ENCODE data around the gene NELL2.

DNA sequence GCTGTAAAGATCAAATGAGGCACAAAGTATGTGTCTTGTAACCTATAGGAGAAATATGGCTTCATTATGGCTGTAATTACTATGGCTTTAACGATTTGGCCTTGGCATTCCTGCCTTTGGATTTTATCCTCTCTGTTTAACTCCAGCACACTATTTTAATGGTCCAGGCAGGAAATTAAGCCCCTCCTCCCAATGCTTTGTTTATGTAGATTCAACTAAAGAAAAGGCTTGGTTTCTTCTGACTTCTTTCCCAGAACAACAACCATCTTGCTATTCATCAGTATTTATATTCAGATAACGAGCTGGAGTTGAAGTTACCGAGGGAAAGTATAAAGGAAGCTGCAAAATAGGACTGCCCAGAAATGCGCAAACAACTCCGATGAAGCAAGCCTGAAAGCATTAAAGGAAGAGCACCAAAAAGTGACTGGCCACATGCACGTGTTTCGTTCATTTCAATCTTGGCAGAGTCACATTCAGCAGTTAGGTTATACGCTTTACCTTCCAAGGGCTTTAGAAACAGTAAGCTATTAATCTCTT is 104.6 kb downstream of the NELL2 start:
- TF ChIP-seq POLR2A (IDR thresholded peaks at IDR 0.05; ENCODE audit: low read depth, low read length) (no peak), ZNF274 (IDR thresholded peaks at IDR 0.05; ENCODE audit: insufficient read depth, insufficient read length) (no peak)
- TF ChIP-seq, protein P1, sequence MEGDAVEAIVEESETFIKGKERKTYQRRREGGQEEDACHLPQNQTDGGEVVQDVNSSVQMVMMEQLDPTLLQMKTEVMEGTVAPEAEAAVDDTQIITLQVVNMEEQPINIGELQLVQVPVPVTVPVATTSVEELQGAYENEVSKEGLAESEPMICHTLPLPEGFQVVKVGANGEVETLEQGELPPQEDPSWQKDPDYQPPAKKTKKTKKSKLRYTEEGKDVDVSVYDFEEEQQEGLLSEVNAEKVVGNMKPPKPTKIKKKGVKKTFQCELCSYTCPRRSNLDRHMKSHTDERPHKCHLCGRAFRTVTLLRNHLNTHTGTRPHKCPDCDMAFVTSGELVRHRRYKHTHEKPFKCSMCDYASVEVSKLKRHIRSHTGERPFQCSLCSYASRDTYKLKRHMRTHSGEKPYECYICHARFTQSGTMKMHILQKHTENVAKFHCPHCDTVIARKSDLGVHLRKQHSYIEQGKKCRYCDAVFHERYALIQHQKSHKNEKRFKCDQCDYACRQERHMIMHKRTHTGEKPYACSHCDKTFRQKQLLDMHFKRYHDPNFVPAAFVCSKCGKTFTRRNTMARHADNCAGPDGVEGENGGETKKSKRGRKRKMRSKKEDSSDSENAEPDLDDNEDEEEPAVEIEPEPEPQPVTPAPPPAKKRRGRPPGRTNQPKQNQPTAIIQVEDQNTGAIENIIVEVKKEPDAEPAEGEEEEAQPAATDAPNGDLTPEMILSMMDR (IDR thresholded peaks at IDR 0.05 in 2 of 3, conservative IDR thresholded peaks at IDR 0.05 in 1 of 3; ENCODE audit: control insufficient read depth in 2 of 3, extremely low read depth in 1 of 3, insufficient read depth in 1 of 3, low read depth in 3 of 3, low read length in 3 of 3), result no peak
